Epithelial cell of esophagus (primary cell): Measurements from ENCODE around the gene PICK1.

Source experiments
- DNase-seq: peaks from one replicate; pipeline ENCODE4 v3.0.0; 2010; ENCODE audit warnings: low read depth
- H3K4me3 ChIP-seq: 2 replicates; pipeline ENCODE4 v1.5.1; 2011; ENCODE audit warnings: mild to moderate bottlenecking, low read length, control low read depth
- CTCF ChIP-seq: IDR thresholded peaks from 2 replicates; pipeline ENCODE4 v1.5.1; 2011; ENCODE audit warnings: low read depth, mild to moderate bottlenecking, low read length, control low read depth, inconsistent platforms; ENCODE audit not compliant: insufficient read depth; ENCODE audit errors: missing control alignments

The PICK1 gene

GRCh38 chr22:38106814-38107578, 49.8 kb downstream of the PICK1 start:
- TF ChIP-seq CTCF = no peak
- H3K4me3 ChIP-seq = no peak overlapping the region
- DNase-seq = no peak

DNA sequence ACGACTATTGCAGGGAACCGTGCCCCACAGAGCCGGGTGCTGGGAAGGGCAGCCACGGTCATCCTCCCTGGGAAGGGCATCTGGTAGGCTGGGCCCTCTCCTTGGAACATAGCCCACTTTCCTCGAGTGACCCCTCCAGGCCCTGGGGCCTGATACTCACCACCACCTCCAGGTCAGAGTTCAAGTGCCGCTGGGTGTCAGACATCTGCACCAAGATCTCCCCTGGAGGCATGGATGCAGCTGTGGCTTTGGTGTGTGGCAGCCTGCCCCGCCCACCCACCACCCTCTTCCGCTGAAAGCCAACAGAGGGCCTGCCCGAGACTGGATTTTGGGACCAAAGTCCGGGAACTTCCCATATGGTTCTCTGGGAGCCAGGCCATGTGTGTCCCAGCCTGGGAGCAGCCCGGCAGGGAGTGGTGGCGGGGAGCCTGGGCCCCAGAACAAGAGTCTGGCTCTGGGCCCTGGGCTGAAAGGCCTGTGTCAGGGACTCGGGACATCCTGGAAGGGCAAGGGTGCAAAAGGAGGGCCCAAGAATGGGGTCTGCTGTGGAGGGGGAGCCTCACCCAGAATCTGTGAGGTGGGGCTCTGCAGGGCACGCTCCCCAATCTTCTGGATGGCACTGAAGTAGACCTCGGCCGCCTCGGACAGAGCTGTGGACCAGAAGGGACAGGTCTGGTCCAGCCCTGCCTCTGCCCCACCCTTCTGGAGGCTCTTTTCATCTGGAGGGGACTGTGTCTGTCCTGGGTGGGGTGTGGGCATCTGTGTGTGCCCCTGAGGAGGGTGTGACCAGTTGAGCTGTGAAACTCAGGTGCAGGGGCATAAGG, 50.7 kb downstream of the PICK1 start:
- no peak for DNase-seq
- no peak overlapping the region for H3K4me3 ChIP-seq
- TF ChIP-seq CTCF = no peak

GRCh38 chr22:38108561-38109319, 51.5 kb downstream of the PICK1 start:
- no peak for TF ChIP-seq CTCF
- no peak overlapping the region for H3K4me3 ChIP-seq
- DNase-seq = no peak

- no peak for TF ChIP-seq CTCF
- H3K4me3 ChIP-seq = no peak overlapping the region
- DNase-seq = no peak
These were observed 52.3 kb downstream of the PICK1 start for GRCh38 chr22:38109371-38110001.

DNA sequence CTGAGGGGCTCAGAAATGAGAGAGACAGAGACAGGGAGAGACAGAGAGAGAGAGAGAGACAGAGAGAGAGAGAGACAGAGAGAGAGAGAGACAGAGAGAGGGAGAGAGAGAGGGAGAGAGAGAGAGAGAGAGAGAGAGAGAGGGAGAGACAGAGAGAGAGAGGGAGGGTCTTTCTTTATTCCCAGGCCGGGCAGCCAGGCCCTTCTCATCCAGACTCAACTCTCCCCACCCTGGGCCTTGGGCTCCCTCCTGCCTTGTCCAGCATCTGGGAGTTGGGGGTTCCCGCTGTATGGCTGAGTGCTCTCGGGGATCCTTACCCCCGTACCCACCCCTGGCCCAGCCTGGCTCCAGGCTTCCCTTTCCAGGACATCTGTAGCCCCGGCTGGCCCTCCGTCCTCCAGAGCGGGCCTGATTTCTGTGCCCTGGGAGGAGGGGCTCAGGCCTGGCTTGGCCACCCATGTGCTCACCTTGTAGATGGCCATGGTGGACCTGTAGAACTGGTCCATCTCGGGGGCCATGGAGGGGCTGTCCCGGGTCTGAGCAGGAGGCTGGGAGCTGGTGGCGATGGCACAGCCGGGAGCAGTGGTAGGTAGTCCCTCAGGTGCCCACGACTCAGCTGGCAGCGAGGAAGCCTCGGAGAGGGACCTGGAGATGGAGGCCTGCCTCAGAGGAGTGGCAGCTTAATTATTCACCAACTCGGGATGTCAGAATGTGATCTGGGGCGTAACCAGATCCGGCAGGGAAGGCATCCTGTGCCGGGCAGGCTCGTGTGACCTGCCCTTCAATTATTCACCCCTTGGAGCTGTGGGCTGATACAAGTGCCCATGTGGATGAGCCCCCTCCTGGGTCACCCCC, 53.0 kb downstream of the PICK1 start, which contains the start of gene BAIAP2L2:
Gene BAIAP2L2 (minus strand): TSS at position 677 of the 855 bp plus-strand sequence. CDS start 159 bp downstream, at position 518.
- no peak for TF ChIP-seq CTCF
- peak; percentile 45 for DNase-seq
- H3K4me3 ChIP-seq = no peak within 1 kb of the TSS
